GM15510 (cell line): ENCODE results near the gene PRKN.

Source experiments
- POLR2A ChIP-seq: IDR thresholded peaks from 3 replicates; pipeline ENCODE4 v1.6.1; 2011; ENCODE audit warnings: borderline replicate concordance; ENCODE audit not compliant: insufficient read length; ENCODE audit errors: extremely low read depth

The PRKN gene

DNA sequence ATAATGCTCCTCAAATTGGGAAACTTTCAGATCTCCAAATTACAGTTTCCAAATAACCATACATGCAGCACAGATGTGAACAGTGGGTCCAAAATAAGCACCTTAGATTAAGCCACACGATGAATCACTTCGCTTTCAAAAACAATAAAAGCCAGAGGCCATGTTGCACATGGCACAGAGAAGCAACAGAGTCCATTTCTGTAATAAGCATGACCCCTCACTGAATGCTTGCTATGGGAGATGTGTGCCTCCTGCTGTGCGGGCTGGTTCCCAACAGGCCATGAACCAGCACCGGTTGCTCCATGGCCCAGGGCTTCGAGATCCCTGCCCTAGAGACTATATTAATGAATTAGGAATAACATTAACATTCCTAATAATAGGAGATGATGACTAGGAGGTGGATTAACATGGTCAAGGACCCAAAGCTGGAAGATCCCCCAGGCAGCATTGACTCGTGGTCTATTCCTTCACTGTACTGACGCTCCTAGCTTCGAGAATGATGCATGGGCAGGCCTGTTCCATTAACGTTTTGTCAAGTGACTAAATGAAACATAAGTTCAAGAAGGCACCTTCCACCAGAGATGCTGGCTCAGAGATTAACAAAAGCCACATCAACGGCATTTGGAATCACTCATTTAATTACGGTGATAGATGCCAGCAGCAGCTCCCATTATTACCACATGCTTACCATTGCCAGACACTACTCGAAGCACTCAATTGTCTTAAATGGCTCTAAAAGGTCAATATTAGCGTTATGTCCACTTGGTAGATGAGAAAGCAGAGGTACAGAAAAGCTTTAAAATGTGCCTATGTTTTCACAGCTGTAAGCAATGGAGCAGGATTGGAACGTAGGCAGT lies 983.1 kb downstream of the PRKN start:
- no peak for TF ChIP-seq POLR2A

- TF ChIP-seq POLR2A: no peak
Measured at GRCh38 chr6:161743509-161744178, 983.9 kb downstream of the PRKN start.

DNA sequence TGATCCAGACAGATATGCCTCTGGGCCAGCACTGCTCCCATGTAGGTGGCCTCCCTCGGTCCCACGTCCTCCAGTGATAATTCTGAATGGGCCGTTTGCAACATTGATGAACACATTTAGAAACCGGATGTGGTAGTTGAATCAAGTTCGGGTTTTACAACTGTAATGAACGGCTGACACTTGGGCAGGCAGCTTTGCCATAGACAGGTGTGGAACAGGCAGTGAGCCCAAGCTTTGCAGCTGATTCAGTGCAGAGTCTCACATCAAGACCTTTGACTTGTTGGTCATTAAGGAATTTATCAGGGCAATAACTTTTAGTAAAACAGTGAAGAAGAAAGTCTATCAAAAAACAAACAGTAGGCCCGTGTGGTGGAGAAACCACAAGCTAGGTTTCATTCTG lies 987.1 kb downstream of the PRKN start:
- TF ChIP-seq POLR2A: no peak

- no peak for TF ChIP-seq POLR2A
Measured at GRCh38 chr6:161736781-161737292, 990.7 kb downstream of the PRKN start.

DNA sequence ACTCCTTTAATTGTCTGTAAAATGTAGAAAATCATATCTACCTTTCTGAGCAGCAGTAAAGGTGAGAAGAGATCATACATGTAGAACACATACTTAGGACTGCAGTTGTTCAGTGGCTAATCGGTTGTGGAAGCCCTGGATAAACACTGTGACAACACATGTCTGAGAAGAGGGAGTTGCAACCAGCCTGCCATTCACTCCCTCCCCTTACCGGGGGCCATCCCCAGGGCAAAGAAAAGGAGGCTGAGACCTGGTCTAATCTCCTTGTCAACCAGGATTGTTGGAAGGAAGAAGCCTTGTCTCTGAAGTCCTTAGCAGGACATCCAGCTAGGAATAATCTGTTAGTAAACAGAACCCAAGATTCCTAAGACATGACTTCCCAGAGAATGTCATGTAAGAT lies 991.2 kb downstream of the PRKN start:
- no peak for TF ChIP-seq POLR2A

GRCh38 chr6:161732594-161732993 lies 995.0 kb downstream of the PRKN start:
- no peak for TF ChIP-seq POLR2A

GRCh38 chr6:161727083-161727833 lies 1000.3 kb downstream of the PRKN start:
- no peak for TF ChIP-seq POLR2A

DNA sequence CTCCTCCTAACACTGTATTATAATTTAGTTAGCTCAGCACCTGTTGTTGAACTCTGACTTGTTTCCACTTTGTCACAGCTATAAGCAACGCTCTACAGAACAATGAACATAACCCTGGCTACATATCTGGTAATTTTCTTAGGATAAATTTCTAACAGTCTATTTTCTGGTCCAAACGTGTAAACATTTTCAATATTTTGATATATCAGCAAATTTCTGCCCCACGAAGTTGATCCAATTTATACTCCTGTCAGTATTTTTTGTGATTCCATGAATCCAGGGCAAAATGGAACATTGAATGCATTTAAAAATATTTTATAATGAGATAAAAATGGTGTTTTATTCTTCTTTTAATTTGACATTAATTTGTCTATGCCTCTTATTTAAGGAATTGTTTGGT lies 1005.2 kb downstream of the PRKN start:
- TF ChIP-seq POLR2A: no peak

DNA sequence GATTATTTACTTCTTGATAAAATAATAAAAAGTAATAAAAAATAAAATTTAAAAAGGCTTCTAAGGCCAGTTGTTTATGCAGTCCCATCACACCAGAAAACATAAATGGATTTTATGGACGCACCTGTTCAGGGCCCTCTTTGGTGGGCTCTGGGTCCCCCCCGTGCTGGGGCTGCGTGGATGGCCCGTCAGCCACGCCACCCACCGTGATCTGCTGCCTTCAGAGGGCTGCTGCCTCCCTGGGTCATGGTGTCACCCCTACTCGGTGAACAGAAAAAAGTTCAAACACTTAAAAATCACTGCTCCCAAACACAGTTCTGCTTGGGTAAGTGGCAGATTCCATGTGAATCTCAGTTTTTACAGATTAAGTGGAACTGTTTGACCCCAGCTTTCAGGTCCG lies 1006.1 kb downstream of the PRKN start:
- TF ChIP-seq POLR2A: no peak

DNA sequence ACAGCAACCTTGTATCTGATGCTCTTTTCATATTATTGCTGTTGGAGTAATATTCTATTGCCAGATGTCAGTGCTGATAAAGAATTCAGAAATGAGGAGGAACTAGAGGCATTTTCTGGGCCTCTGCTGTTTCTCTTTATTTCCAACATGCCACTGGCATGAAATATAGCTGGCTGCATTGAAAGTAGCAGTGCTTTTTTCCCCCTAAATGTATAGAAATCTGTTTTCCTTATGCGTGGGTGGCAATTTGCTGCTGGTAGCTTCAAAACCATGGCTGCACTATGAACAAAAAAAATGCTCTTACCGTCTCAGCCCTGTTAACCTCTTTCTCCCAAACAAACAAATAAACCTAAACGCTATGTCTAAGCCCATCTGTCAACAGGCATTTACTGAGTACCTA lies 1011.4 kb downstream of the PRKN start:
- no peak for TF ChIP-seq POLR2A

GRCh38 chr6:161711938-161712337 lies 1015.6 kb downstream of the PRKN start:
- TF ChIP-seq POLR2A: no peak

DNA sequence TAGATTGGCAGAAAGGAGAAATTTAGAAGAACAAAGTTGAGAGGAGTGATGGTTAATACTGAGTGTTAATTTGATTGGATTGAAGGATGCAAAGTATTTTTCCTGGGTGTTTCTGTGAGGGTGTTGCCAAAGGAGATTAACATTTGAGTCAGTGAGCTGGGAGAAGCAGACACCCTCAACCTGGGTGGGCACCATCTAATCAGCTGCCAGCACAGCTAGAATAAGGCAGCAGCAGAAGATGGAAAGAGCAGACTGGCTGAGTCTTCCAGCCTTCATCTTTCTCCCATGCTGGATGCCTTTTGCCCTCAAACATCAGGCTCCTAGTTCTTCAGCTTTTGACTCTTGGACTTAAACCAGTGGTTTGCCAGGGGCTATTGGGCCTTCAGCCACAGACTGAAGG lies 1016.1 kb downstream of the PRKN start:
- no peak for TF ChIP-seq POLR2A

DNA sequence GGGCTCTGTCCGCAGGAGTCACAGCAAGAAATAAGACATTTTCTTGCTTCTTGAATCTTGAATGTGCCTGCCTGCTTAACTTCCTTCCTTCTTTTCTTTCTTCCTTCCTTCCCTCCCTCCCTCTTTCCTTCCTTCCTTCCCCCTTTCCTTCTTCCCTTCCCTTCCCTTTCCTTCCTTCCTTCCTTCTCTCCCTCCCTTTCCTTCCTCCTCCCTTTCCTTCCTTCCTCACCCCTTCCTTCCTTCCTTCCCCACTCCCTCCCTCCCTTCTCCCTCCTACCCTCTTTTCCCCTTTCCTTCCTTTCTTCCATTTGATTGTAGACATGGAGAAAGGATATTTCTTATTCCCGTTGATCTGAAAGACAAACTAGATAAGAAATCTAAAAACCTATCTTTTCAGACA lies 1016.9 kb downstream of the PRKN start:
- TF ChIP-seq POLR2A: no peak

DNA sequence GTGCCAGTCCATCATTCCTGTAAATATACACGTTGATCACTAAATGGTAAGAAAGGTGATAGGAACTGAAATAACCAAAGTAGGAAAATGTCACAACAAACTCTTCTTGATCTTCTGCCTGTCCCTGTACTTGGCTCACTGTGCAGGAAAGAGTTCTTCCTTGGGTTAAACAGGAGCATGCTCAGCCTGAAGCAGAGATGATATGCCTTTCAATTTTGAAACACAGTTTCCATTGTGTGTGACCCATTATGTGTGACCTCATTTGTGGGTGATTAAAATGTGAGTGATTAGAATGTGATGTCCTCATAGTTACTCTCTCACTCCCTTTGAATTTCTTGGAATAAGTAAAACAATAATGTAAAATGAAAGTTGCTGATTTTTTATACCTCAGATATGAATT lies 1026.5 kb downstream of the PRKN start:
- no peak for TF ChIP-seq POLR2A

DNA sequence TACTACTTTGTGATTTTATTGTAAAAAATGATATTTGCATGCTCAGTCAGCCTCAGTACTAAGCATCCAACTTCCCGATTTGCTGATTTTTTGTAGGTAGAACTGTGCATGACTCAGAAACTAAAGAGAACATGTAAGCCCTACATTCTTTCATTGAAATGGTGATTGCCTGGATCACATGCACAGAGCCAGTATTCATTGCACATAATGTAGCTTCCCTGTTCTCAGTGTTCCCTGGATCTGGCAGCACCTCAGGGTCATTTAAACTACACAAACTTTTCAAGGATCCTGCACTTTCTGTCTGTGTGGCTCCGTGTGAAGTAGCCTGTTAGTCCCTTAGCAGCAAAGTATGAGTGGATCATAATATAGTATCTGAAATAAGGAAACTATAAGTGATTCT lies 1030.8 kb downstream of the PRKN start:
- TF ChIP-seq POLR2A: no peak
